Stimulated activated CD8-positive, alpha-beta memory T cell treated with anti-CD3 and anti-CD28 coated beads, Interleukin-4, amount 100 ng/mL, for 24 hours (primary cell): ENCODE measurements around the gene LAMA3.
A peak's percentile ranks its signal among the peaks of the same experiment; 100 is the strongest.

Source experiments
- DNase-seq: peaks from one replicate; pipeline ENCODE4 v3.0.0-alpha.2; 2020; ENCODE audit warnings: low read depth

Gene LAMA3

DNA sequence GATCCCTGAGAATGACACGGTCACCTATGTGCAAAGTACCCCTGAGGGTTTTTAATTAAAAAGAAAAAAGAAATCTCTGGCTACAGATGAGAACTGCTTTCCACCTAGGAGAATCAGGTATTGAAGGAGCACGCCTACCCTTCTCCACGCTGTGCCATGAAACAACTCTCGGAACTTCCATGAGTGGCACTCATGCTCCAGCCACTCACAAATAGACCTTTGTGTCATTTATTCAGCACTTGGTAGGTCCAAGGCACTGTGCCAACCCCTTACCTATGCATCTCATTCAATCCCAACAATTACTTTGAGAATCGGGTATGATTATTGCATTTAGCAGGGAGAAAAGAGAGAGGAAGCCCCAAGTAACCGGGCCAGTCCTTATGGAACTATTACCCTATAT lies 280.4 kb downstream of the LAMA3 start:
- DNase-seq: no peak

DNA sequence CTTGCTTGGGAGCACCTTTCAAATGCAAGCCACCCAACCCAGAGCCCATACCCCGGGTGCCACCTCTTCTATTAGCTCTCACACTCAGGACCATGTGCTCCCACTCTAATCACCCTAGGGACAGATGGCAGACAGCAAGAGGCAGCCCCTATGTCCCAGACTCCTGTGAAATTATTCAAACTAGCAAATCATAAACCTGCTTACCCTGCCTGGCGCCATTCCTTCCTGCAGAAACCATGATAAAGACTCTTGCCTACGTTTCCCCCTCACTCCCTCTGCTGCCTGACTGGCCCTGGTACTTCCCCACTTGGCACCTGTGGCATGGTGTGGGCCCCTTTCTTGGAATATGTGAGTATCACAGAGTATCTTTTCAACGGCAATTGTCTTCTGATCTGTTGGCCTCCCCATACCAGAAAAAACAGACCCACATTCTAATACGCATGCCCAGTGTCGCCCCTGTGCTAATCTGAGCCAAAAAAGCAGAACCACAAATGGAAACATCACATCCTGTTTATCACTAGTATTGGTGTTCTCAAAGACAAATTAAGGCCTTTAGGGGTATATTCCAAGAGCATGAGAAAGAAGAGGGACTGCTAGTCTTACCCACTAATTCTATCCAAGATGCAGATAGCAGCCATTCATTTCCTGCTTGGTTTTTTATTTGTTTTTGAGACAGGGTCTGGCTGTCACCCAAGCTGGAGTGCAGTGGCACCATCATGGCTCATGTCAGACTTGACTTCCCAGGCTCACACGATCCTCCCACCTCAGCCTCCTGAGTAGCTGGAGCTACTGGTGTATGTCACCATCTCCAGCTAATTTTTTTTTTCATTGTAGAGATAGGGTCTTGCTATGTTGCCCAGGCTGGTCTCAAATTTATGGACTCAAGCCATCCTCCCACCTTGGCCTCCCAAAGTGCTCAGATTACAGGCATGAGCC lies 281.2 kb downstream of the LAMA3 start:
- DNase-seq: peak; percentile 33

DNA sequence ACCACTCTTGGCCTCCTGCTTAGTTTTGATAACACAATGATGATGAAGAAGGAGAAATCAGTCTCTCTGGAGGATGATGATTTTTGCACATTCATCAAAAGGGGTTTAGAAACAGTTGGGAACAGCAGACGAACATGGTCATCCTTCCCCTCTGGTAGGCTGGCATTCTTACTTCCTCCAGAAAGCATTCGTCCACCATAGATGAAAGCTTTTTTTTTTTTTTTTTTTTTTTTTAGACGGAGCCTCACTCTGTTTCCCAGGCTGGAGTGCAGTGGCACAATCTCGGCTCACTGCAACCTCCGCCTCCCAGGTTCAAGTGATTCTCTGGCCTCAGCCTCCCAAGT lies 281.8 kb downstream of the LAMA3 start:
- no peak for DNase-seq

DNA sequence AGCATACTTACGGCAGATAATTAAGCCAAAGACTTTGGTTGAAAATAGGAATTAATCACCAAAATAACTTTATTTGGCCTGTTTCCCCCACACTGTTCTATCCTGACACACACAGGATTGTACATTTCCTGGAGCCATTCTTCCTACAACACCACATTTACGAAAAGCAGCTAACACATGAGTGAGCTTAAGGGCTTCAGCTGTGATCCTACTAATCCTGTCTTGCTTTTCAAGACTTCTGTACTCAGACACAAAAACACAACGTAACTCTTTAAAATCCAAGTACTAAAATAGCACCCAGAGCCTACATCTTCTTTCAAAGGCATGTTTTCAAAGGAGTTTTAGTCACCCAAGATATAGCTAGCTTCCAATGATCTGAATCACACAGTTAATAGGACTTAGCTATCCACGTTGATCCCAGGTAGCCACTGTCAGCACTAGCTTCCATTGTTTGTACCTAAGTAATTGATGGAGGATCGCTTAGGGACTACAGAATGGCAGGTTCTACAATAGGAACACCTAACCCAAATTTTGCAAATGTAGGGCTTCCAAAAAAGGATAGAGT lies 282.5 kb downstream of the LAMA3 start:
- DNase-seq: no peak

DNA sequence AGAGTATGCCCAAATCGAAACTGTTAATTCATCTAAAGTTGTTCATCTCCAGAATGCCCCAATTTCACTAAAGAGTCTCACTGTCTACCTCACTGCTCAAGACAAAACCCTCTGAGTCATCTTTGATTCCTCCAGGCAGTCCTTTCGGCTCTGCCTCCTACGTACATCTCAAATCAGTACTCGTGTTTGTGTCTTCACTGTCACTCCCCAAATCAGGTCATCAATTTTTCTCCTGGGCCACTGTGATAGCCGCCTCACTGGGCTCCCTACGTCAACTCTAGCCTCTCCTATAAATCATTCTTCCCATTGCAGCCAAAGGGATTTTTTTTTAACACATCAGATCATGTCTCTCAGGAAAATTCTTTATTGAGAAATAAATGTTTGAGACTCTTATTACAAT lies 283.2 kb downstream of the LAMA3 start:
- no peak for DNase-seq

DNA sequence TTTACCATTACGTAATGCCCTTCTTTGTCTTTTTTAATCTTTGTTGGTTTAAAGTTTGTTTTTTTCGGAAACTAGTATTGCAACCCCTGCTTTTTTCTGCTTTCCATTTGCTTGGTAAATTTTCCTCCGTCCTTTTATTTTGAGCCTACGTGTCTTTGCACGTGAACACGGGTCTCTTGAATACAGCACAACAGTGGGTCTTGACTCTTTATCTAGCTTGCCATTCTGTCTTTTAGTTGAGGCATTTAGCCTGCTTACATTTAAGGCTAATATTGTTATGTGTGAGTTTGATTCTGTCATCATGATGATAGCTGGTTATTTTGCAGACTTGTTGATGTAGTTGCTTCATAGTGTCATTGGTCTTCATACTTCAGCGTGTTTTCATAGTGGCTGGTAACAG lies 287.9 kb downstream of the LAMA3 start:
- no peak for DNase-seq

DNA sequence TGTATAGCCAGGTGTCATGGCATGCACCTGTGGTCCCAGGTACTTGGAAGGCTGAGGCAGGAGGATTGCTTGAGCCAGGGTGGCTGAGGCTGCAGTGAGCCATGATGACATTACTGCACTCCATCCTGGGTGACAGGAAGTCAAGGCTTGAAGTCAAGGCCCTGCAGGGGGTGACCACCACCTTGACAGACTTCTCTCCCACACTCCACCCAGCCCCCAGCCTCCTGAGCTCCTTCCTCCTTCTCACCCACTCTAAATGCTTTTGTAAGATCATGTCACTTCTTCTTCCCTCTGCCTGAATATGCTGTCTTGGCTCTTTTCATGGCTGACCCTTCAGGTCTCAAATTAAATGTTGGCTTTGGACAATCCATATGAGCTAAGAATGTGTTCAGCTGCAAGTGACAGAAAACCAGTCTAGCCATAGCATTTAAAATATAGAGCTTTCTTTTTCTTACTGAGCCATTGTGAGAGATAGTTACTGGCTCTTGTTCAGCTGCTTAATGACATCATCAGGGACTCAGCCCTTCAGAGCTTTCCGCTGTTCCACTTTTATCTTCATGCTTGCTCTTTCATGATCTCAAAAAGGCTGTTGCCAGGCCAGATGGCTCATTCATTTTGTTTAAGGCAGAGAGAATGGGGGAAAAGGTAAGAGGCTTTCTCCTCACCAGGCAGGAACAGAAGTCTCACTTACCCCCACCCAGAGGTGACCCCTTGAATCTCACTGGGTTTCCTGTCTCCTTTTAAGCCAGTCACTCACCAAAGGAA lies 288.6 kb downstream of the LAMA3 start:
- no peak for DNase-seq

DNA sequence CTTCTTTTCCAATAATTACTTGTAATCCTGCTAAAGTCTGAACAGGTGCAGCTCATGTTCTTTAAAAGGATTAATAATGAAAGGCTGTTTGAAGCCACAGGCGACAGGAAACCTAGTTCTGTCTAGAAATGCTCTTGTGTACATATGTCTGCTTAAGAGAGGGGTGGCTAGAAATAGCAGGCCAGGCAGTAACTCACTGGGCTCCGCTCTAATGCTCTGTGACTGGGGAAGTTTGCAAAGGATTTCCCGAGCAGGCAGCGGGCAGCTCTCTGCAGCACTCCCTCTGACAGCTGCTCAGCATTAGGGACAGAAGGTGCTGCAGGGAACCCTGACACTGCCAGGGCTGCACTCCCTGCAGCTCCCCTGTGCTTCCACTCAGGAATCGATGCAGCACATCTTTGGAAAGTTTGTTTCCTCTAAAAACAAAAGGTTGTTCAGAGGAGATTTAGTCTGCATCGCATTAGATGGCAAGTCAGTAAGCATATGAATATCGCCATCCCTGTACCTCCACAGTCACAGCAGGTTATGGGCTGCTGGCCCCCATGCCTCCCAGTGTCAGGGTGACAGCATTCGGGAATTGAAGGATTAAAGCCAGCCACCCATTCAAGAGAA lies 292.2 kb downstream of the LAMA3 start:
- no peak for DNase-seq

DNA sequence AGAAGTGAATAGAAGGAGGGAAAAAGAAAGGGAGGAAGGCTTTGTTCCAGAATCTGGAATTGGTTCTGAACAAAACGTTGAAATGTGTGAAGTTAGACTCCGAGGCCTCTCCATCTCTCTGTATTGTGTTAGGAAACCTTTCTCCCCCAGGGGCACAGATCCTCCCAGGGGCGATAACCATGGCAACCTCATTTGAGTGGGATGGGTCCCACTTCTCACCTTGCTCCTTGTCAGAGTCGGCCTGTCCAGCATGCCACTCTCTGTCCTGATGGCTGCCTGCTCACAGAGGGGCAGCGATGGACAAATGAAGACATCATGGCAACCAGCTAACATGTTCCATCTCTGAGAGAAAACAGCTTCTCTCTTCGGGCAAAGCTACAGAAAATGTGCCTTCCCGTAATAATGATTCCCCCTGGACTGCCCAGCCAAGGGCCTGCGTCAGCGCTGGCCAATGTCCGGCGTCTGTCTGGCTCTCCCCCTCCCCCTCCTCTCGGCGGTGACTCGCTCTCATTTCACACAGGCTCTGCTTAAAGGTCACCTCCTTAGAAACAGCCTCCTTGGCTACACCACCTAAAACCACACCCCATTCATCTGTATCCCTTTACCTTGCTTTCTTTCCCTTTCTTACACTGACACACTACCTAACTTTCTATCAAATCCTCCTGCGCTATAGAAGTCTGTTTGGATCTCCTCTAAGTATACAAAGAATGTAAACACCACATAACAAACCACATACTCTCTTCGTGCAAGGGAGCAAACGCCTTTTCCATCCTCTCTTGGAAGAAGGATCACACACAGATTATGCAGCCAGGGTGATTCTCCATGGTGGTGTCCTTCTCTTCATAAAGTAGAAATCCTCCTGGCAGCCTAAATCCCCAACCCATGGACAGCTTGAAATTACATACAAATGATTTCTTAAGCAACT lies 293.2 kb downstream of the LAMA3 start:
- no peak for DNase-seq

DNA sequence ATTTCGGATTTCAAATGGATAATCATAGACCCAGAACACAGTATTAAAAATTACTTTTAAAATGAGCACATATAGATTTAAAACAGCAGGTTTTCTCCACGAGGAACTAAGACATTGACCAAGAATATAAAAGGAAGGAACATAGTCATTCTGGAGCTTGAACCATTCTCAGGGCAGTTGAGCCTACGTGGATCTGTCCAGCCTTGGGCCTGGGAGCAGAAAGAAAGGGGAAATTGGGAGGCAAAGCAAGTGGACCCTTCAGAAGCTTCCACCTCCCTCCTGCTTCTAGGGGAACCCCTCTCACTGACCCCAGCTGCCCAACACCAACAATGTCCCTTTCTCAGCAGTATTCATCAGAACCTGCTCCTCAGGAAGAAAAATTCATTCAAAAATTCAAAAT lies 293.9 kb downstream of the LAMA3 start:
- DNase-seq: no peak

DNA sequence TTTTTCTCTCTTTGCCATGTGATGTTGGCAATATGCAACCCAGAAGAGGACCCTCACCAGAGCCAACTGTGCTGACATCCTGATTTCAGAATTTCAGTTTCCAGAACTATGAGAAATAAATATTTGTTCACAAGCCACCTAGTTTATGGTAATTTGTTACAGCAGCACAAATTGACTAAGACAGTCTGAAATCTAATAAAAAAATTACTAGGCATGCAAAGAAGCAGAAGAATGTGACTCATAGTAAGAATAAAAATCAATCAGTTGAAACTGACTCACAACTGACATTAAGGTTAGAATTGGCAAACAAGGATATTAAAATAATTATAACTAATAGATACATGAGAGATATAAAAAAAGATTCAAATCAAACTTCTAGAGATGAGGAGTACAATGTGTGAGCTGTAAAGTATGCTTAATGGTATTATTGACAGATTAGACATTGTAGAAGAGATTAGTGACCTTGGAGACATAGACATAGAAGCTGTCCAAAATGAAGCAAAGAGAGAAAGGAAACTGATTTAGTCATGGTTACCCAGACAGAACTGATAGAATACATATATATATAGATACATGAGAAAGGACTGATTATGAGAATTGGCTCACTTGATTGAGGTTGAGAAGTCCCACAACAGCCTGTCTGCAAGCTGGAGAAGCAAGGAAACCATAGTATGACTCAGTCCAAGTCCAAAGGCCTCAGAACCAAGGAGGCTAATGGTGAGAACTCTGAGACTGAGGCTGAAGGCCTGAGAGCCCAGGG lies 297.5 kb downstream of the LAMA3 start:
- DNase-seq: no peak

DNA sequence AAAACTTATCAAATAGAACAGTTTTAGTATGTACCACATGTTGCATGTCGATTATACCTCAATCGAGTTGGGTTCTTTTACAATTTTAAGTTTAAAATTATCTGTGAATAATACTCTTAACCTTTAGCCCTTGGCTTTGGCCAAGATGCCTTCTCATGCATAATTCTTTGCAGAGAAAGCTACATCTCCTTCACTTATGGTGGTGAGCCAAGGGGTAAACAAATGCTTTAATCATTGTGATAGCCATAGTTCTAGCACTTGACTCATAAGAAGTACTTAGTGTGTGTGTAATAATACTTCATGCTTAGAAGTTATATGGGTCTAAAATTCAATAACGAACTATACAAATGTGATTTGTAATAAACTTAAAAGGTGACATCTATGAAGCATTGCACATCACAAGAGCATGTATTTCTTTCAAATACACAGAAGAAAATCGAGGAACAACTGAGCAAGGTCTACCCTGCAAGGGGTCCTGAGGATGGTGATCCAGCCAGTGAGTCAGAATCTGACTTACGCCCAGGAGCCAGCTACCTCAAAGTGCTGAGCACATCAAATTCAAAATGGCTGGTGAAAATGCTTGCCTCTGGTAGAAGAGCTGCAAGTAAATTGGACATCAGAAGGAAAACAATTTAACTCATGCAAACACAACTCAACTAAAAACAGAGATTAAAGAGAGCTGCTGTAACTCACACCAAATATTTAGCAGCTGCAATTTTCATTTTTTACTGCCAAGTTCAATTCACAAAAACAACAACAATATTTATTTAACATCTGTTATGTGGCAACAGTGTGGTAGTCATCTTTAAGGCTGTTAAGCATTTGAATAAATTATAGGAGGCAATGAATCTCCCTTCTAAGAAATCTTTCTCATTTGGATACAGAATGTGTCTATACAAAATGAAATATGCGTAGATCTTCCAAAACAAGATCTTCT lies 301.5 kb downstream of the LAMA3 start:
- no peak for DNase-seq

DNA sequence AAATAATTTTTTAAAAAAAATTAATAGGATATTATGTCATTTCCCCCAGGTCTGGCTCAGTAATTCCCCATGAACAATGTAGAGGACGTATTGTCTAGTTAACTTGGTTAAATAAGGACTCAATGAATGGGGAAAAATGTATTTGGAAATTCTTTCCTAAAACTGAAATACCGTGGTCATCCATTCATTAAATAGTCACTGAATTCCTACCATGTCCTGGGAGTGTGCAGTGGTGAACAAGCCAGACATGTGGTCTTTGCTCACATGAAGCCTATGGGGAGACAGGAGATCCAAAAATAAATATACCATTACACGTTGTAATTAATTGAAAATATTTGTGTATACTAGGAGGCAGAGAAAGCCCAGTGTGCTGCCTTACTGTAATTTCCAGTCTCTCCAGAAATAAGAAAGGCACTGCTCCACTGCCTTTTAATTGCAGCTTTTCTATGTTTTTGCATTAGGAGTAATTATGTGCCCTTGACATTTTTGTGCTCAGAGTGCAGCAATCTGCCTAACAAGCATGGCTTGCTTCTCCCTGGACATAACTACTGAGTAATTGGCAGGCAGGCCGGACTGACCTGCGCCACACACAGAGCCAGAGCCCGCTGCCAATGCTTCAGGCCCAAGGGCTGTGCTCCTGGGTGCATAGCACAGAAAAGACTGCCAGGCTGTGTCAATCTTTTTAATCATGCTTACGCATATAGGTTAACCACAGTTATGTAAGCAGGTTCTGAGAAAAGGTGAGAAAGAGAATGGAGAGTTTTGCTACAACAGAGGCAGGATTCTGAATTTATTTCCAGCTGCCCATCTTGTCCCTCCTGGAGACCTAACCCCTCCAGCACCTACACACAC lies 303.1 kb downstream of the LAMA3 start:
- no peak for DNase-seq

DNA sequence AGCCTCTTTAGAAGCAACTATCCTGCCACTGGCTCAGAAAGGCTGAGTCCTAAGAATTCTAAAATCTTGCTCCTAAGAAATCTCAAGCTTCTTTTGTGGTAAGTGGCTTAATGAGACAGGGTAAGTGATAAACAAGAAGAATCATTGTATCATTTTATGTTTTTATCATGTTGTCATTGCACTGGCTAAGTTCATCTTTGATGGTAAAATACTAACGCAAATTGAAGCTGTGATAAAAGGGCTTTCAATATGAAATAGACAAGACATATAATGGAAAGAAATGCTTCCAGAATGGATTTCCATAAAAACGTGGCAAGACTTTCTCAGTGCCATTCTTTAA lies 303.7 kb downstream of the LAMA3 start:
- DNase-seq: no peak

DNA sequence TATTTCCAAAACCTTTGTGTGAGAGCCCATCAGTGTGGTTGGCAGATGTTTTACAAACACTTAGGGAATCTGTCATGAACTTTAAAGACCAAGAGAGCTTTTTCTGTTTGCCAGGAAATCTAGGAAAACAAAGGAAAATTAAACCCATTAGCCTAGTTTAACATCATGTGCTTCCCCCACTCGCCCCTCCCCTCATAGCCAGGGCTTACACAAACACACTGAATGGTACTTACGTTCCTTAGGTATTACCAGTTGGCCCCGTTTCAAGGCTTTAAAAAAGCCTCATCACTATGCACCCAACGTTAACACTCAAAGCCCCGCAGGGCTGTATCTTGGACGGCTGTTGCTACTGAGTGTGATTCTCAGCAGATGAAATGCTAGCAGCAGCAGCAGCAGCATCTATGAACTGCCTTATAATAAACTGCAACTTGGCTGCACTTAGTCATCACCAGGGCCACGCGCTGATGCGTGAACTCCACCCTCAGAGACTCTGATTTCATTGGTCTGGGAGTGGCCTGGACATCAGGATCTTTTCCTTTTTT lies 305.2 kb downstream of the LAMA3 start:
- DNase-seq: no peak

DNA sequence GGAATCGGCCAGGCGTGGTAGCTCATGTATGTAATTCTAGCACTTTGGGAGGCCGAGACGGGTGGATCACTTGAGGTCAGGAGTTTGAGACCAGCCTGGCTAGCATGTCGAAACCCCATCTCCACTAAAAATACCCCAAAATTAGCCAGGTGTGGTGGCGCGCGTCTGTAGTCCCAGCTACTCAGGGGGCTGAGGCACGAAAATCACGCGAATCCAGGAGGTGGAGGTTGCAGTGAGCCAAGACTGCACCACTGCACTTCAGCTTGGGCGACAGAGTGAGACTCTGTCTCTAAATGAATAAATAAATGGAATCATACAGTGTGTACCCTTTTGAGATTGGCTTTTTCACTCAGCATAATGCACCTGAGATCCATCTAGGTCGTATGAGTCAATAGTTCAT lies 305.9 kb downstream of the LAMA3 start:
- DNase-seq: no peak

DNA sequence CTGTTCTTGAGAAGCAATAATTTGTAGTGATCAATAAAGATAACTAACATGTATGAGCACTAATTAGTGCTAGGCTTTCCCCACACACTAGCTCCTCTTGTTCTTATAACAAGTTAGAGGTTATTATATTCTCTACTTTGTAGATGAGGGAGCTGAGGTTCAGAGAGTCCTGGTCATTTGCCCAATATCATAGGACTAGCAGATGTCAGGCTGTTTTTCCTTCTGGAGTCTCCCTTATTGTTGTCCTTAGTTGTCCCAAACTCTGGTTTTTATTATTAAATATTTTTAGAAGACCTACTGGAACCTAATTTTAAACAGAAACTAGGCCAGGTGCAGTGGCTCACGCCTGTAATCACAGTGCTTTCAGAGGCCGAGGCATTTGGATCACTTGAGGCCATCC lies 308.8 kb downstream of the LAMA3 start:
- DNase-seq: no peak

DNA sequence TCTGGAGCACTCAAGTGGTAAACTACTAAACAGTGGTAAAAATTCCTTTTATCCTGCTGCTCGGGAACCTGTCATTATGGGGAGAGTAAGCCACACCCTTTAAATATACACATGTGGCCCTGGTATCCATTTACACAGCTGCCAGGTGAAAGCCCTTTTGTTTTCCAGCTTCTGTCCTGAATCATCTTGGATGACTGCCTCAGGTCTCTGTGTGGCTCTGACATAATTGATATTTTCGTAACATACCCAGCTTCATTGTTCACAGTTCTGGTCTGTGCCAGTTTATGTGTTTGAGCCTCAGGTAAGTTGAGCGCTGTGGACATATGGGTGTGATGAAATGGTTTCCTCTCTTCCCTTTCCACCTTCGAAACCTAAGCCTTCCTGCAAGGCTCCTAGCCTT lies 309.6 kb downstream of the LAMA3 start:
- DNase-seq: no peak
